ENCODE data around the gene USP9X.
"Not testable (repeated sequence)": the region's sequence is repeated elsewhere in the genome, so short reads cannot be mapped to it uniquely, and the experiment has no call there.

Gene USP9X

DNA sequence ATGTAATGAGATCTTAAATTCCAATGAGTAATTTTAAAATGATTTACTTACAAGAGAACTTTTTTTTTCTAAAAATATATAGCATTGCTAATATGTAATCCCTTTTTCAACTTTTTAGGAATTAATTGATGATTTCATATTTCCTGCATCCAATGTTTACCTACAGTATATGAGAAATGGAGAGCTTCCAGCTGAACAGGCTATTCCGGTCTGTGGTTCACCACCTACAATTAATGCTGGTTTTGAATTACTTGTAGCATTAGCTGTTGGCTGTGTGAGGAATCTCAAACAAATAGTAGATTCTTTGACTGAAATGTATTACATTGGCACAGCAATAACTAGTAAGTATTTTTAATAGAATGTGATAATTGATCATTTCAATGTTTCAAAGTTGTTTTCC is 113.2 kb downstream of the USP9X start:
- DNase-seq (ENCODE audit: low spot score) = no peak

DNA sequence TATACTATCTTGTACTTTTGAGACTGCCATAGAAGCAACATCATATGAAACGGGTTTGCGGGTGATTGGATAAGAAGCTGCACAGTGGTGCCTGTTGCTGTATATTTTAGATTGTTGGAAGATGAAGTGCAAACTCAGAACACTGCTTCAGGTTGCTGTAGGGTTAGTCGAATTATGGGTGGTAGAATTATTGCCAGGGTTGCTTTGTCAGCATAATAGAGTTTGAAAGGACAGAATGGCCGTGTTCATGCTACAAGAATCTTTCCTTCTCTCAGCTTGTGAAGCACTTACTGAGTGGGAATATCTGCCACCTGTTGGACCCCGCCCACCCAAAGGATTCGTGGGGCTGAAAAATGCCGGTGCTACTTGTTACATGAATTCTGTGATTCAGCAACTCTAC is 115.5 kb downstream of the USP9X start:
- DNase-seq (ENCODE audit: low spot score) = no peak

DNA sequence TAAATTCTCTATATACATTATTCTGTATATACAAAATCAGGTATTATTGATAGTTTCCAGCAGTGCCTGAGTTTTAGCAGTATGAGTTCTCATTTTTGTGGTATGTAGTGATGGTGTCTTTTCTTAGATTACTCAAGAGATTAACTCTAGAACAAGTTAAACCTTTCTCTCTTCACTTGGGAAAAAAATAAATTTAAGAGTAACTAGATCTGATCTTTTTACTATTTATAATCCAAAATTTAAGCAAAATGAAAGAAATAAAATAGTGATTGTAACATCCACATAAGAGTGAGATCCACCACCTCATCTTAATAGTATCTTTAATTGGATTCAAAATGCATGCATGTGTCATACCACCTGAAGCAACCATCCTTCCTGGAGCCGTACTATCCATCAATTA is 124.6 kb downstream of the USP9X start:
- no peak for DNase-seq (ENCODE audit: low spot score)

DNA sequence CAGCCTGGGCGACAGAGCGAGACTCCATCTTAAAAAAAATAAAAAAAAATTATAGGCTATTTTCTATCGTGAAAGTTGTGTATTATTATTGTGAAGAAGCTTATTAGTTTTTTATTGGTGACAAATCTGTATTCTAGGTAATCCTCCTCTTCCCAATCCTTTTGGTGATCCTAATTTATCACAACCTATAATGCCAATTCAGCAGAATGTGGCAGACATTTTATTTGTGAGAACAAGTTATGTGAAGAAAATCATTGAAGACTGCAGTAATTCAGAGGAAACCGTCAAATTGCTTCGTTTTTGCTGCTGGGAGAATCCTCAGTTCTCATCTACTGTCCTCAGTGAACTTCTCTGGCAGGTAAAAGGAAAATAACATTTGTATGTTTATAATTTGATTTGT is 139.4 kb downstream of the USP9X start:
- DNase-seq (ENCODE audit: low spot score) = no peak

DNA sequence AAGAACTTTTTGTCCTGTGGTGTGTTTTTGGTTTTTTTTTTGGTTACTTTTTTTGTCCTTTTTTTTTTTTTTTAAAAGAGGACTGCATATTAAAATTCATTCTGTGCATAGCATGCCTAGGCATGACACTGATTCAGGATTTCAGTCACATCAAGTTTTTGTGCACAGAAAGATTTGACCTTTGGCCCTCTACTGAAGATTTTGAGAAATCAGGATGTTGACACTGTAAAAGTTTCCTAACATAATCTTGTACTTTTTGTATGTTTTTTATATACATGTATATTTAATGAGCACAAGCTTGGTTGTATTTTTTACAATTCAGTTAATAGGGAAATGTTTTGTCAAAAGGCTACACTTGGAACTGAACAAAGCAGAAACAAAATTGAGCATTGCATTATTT is 148.7 kb downstream of the USP9X start:
- DNase-seq (ENCODE audit: low spot score) = no peak

DNA sequence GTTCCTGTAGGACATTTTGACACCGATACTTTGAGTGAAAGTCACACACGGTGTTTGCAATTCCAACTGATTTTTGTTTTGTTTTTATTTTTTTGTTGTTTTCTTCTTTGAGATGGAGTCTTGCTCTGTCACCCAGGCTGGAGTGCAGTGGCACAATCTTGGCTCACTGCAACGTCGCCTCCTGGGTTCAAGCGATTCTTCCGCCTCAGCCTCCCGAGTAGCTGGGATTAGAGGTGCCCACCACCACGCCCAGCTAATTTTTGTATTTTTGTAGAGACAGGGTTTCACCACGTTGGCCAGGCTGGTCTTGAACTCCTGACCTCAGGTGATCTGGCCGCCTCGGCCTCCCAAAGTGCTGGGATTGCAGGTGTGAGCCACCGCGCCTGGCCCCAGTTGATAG is 149.2 kb downstream of the USP9X start:
- DNase-seq (ENCODE audit: low spot score) = not testable (repeated sequence)

DNA sequence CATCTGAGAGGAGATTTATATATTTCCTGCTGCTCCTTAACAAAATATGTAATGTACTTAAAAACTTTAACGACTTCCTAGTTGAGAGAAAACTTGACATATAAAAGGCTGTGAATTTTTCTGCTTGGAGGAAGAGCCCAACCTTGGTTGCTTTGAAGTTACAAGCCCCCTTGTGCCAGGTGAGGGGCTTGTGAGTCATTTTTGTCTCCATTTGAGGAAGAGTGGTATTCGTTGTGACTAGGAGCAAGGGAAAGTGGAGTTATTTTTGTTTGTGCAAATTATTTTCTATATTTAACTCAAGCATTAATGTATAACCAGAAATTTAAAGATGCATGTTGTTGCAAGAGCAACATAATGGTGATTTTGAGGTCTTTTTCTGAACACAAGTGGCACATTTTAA is 149.7 kb downstream of the USP9X start:
- no peak for DNase-seq (ENCODE audit: low spot score)

DNA sequence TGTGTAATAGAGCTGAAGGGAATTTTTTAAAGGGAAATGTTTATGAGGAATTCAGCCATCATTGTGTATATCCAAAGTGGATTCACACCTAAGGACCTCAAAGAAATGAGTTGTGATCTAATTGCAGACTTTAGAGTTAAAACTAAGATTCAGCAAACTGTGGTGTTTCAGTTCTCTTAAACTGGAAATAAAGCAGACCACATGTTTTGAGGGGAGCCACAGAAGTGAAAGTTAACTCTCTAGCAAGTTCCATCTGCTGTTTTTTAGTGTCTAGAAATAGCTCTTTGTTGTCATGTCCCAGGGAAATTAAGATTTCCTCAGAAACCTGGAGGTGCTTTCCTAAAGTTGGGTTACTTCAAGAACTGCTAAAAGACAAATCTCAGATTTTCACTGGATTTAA is 151.4 kb downstream of the USP9X start:
- peak; percentile 3 for DNase-seq (ENCODE audit: low spot score)

DNA sequence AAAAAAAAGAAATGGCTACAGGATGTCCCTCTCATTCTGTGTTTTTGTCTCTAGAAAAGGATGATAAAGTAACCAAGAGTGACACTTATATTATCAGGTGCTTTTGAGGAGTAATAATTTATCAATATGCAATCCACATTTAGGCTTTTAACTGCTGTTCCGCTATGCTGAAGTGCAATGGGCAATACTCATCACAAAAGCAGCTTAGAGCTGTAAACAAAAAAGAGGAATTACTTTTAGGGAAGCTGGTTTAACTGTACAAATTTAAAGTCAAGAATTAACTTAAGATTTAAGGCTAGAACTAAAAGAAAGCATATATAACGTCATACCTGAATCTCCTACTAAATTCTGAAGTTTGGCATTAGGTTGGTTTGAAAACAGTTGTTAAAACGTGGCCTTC is 155.3 kb downstream of the USP9X start:
- no peak for DNase-seq (ENCODE audit: low spot score)

DNA sequence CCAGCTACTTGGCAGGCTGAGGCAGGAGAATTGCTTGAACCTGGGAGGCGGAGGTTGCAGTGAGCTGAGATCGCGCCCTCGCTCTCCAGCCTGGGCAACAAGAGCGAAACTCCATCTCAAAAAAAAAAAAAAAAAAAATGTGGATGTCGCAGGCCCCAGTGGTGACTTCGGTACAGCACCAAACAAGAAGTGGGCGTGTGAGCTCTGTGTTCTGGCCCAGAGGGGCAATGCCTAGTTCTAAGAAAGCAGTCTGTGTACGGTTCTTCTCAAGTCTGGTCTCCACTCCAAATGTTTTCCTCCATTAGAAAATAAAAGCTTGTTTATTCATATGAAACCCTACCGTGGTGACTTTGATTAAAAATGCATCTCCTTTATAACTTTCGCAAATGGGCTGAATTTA is 156.7 kb downstream of the USP9X start:
- DNase-seq (ENCODE audit: low spot score) = no peak

DNA sequence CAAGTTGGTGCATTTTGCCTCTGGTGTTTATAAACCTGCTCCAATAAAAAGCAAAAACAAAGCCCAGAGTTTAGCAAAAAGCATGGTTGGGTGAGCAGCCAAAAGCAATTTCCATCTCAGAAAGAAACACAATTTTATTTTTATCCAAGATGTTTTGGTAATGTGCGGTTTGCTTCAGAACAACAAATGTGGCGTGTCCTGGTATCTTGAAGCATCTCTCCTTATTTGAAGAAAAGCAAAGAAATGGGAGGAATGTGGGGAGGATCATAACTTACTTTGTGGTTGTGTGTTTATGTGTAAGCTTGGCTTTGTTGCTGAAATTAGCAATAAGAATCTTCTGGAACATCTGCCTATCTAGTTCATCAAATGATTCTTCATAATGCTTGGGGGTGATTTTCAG is 160.4 kb downstream of the USP9X start:
- no peak for DNase-seq (ENCODE audit: low spot score)

DNA sequence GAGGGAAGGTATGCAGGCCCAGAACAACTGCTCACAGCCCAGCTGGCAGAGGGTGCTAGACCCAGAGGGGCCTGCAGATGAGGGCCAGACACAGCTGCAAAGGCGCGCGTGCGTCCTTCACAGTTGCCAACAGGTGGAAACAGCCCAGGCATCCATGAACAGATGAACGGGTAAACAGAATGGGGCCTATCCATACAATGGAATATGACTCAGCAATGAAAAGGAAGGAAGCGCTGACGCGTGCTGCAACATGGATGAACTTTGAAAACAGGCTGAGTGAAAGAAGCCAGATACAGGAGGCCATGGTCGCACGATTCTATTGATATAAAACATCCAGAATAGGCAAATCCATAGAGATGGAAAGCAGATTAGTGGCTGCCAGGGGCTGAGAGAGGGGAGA is 165.6 kb downstream of the USP9X start:
- no peak for DNase-seq (ENCODE audit: low spot score)

DNA sequence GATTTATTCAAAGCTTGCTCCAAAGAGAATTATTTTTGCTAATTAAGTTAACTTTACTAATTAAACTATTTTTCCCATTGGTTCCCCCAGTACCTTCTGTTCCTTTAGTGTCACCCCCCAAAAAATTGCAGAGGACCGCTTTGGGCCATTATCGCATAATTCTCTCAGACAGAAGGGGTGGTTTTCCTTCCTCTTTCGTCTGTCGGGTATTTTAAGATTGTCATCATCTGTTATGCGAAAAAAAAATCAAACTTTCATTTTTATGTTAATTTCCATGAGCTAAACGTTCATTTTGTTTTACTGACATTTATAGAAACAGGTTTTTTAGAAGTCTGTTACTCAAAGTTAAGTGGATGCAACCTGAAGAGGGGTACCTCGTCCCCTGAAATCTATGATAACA is 172.6 kb downstream of the USP9X start:
- no peak for DNase-seq (ENCODE audit: low spot score)

DNA sequence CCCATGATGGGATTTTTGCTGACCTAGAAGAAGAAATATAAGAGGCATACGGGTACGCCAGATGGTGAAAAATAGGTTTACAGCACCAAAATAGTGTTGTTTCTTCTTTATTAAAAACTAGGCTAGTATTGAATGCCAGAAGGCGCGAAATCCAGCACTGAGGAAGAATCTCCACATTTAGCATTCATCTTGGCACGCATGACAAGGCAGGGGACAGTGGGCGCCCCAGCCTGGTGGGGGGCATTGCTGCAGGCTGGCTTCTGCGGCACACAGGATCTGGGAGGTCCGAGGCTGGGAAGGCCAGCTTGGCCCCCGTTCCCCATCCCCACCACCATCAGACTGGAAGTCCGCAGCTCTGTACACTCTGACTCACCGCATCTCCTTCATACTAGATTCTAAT is 173.0 kb downstream of the USP9X start:
- no peak for DNase-seq (ENCODE audit: low spot score)

DNA sequence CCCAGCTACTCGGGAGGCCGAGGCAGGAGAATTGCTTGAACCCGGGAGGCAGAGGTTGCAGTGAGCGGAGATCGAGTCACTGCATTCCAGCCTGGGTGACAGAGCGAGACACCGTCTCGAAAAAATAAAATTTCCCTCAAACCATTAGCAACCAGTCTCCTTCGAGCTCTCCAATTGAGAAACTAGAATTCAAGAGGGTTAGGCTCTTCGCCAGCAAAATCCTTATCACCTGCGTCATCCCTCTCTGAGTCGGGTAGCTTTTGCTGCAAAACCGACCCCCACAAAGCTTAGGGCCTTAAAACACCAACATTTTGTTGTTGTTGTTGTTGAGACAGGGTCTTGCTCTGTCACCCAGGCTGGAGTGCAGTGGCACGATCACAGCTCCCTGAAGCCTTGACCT is 173.6 kb downstream of the USP9X start:
- DNase-seq (ENCODE audit: low spot score) = no peak

DNA sequence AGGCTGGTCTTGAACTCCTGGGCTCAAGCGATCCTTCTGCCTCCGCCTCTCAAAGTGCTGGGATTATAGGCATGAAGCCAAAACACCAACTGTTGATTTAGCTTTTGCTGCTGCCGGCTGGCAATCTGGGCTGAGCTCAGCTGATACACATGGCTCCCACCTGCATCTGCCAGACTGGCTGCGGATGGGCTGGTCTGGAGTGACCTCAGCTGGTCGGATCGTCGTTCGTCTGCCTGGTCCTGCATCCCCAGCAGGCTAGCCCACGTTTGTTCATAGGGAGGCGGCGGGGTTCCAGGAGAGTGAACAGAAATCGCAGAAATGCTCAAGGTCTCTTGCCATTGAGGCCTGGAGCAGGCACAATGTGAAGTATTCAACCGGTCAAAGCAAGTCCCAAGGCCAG is 174.3 kb downstream of the USP9X start:
- DNase-seq (ENCODE audit: low spot score) = no peak

DNA sequence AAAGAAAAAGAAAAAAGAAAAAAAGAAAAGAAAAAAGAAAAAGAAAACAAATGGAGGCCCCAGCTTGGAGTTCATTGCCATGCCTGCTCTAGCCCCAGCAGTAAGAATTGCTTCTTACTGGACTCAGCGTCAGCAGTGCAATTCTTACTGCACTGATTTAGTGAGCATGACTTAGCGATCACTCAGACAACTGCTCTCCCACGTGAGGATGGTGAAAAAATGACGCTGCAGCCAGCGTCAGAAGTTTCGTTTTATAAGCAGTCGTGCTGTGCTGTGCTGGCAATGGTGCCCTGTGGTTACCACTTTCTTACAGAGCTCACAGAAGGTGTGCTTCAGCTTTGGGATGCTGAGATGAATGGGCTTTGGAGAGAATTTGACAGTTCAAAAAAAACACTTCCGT is 180.4 kb downstream of the USP9X start:
- DNase-seq (ENCODE audit: low spot score) = peak; percentile 5

DNA sequence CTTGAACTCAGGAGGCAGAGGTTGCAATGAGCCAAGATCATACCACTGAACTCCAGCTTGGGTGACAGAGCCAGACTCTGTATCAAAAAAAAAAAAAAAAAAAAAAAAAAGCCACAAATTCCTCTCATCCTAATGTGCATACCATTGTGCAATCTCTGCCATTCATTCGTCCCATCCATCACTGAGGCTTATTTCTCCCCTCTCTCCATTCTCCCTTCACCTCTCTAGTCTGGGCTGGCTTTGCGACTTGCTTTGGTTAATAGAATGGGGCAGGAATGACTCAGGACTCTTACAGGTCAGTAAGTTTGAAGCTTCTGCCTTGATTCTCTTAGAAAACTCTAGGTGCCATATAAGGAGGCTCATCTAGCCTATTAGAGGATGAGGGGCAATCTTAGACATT is 188.4 kb downstream of the USP9X start:
- no peak for DNase-seq (ENCODE audit: low spot score)

DNA sequence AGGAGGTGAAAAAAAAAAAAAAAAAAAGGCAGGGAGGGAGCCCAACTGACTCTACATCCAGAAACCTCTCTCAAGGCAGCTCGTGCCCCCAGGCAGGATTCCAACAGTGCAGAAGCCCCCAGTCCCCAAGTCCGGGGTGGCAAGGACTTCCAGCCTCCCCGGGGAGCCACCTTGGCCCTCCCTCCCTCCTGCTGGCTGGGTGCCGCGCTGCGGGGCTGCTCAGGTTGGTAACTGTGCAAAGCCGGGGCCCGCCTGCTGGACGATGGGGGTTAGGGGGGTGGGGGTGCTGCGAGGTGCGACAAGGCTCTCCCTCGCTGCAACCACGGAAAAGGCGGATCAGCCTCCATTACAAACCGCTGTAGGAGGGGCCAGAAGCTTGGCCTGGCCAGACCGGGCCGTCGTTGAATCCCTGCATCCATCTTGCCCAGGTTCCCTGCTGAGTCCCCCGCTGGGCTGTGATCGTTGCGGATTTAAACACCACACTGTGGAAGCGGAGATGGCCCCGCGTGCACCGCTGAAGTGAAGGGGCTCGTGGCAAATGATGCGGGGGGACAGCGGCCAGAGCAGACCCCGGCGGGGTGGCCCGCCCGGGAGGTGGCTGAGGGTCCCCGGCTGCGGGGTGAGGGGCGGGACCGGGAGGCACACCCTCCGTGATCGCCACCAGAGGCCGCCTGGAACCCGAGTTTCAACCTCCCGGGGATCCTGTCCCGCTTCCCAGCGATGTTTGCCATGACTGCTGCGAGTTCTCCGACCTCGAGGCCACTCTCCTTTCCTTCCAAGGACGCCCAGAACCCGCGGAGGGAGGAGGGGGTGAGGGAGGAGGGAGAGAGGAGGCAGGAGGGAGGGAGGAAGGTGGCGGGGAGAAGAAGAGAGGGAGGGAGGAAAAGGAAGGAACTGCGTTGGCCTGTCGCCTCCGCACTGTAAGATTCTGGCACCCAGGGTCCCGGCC is 190.7 kb downstream of the USP9X start:
- DNase-seq (ENCODE audit: low spot score) = peak; percentile 52

DNA sequence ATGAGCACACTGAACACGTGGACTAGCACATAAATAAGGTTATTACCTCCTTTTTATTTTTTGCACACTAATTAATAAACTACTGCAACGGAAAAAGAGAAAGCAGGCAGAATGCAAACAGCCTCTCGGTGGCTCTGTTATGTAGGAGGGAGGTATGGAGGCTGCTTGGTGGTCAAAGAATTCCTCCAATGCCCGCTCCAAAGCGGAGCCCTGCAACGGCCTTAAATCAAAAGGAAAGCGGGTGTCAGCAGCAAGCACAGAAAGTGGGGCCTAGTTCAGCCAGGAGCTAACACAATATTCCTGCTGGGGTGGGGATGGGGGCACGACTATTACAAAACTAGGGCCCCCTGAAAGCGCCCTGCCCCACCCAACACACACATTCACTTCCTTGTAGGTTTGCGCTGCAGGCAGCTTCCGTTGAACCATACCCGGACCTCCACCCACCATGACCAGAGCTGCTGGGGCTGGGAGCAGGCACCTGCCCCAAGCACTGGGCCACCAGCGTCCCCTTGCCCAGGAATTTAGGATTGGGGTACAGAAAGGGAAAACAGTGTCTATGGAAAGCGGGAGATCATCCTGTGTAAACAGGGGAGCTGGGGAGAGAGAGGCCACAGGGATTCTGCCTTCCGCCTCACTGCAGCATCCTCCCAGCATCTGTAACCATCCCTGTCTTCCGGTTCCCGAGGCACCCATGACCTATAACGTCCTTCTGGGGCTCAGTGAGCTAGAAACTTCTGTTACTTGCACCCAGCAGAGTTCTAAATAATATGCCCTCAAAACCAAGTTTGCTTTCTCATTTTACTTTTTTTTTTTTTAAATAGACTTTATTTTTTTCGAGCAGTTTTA is 191.6 kb downstream of the USP9X start:
- DNase-seq (ENCODE audit: low spot score) = no peak

DNA sequence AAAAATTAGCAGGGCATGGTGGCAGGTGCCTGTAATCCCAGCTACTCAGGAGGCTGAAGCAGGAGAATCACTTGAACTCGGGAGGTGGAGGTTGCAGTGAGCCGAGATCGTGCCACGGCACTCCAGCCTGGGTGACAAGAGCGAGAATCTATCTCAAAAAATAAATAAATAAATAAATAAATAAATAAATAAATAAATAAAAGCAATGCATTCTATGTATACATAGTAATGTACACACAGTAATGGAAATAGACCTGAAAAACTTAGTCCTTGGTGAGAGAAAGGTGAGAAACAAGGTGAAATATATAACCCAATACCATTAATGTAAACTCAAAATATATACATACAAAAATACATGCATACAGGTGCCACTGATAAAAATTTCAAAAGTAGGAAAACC is 197.1 kb downstream of the USP9X start:
- DNase-seq (ENCODE audit: low spot score) = not testable (repeated sequence)

DNA sequence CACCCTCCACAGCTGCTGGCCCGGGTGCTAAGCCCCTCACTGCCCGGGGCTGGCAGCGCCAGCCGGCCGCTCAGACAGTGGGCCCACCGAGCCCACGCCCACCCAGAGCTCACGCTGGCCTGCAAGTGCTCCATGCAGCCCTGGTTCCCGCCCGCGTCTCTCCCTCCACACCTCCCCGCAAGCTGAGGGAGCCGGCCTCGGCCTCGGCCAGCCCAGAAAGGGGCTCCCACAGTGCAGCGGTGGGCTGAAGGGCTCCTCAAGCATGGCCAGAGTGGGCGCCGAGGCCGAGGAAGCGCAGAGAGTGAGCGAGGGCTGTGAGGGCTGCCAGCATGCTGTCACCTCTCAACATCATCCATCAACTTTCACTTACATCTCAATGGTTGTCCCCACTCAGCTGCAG is 200.7 kb downstream of the USP9X start:
- DNase-seq (ENCODE audit: low spot score) = not testable (repeated sequence)

Data from putamen (tissue), 1 donor.